Stimulated activated CD8-positive, alpha-beta memory T cell treated with anti-CD3 and anti-CD28 coated beads, Interleukin-4, amount 100 ng/mL, for 1 hour (primary cell): Measurements from ENCODE around the gene SLC4A3.
A peak's percentile ranks its signal among the peaks of the same experiment; 100 is the strongest.

ENCODE experiments used
- DNase-seq, 2 donors: peaks; one replicate each; pipeline ENCODE4 v3.0.0-alpha.2; 2020; ENCODE audit warnings: low read depth in 2 of 2, low spot score in 1 of 2

SLC4A3 gene

DNA sequence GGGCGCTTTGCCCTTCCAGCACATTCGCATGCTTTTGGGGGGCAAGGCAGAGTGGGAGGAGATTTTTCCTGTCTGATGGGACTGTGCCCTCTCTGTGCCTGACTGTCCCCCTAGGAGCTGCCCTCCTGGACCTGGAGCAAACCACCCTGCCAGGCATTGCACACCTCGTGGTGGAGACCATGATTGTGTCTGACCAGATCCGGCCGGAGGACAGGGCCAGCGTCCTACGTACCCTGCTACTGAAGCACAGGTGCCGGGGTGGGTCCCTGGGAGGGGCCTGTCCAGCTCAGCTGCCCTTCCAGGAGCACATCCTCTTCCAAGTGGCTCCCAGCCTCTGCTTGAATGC, 5.3 kb downstream of the SLC4A3 start:
- DNase-seq, result no peak

- DNase-seq, result no peak
These were observed 6.0 kb downstream of the SLC4A3 start for GRCh38 chr2:219633276-219634065.

- no peak for DNase-seq
These were observed 6.9 kb downstream of the SLC4A3 start for GRCh38 chr2:219634171-219634940.

DNA sequence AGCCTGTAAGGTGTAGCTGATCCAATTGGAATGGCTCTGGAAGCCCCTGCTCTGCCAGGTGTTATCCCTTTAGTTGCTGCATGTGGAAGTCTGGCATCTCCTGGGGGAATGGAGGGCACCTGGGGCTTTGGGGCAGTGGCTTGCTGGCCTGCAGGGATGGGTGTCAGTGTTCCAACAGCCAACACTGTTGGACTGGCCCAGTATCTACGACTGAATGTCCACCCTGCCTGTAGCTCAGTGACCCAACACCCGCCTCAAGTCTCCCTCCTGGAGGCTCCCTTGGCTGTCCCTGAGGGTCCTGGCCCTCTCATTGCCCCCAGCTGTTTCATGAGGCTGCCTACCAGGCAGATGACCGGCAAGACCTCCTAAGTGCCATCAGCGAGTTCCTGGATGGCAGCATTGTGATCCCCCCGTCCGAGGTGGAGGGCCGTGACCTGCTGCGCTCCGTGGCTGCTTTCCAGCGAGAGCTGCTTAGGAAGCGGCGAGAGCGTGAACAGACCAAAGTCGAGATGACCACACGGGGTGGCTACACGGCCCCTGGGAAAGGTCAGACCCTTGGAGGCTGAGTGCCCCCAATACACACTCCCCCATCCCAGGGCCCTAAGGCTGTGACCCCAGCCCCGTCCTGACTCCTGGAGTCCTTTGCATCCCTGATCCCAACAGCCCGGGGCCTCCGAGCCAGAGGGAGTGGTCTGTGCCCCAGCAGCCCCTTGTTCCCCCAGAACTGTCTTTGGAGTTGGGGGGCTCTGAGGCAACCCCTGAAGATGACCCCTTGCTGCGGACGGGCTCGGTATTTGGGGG, 7.7 kb downstream of the SLC4A3 start:
- DNase-seq, result no peak

- DNase-seq, result no peak
These were observed 8.9 kb downstream of the SLC4A3 start for GRCh38 chr2:219636144-219636915.

DNA sequence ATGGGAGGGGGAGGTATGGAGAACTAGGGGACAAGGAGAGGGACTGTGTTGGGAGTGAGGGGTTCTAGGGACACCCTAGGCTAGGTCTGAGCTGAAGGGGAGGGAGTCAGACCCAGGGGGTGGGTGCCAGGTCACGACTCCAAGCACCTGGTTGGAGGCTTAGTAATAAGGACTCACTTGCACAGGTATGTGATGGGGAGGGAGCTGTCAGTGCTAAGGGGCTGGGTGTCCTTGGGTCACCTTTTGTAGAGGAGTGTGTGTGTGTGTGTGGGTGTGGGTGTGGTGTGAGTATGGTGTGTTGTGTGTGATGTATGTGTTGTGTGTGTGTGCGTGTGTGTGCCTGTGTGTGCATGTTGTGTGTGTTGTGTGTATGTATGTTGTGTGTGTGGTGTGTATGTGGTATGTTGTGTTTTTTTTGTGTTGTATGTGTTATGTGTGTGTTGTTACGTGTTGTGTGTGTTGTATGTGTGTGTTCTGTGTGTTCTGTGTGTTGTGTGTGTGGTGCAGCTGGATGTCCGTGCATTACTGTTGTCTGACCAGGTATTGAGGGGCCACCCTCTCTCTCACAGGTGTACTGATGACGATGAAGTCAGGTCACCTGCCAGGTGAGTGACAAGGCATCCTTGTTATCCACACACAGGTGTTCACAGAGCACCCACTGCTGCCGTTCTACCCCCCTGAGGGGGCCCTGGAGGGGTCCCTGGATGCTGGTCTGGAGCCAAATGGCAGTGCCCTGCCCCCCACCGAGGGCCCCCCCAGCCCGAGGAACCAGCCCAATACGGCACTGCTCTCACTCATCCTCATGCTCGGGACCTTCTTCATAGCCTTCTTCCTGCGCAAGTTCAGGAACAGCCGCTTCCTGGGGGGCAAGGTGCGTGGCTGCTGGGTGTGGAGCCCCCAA, 9.8 kb downstream of the SLC4A3 start:
- no peak for DNase-seq

- DNase-seq, result no peak
These were observed 10.4 kb downstream of the SLC4A3 start for GRCh38 chr2:219637842-219638185.

DNA sequence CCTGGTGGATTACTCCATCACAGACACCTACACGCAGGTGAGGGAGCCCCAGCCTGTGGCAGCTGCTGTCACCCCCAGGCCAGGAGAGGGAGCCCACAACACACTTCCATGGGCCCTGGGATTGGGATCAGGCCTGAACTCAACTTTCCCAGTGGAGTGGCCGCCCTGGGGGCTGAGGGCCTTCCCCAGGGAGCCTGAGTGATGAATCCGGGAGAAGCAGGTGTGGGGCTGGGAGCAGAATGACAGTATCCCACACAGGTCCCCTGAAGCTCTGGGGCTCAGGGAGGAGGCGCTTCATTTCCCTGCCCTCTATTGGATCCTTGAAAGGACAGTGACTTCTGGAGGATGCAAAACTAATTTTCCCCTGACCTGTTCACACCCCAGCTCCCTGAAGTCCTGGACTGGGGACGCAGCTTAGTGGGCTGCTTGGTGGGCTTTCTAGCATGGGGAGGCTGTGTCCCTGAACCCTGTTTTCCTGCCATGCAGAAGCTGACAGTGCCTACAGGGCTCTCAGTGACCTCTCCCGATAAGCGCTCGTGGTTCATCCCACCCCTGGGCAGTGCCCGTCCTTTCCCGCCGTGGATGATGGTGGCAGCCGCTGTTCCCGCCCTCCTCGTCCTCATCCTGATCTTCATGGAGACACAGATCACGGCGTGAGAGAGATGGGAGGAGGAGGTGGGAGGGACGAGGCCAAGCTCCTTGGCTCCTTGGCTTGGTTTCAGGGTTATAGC, 11.0 kb downstream of the SLC4A3 start:
- no peak for DNase-seq

- no peak for DNase-seq
These were observed 11.7 kb downstream of the SLC4A3 start for GRCh38 chr2:219638948-219639755.

DNA sequence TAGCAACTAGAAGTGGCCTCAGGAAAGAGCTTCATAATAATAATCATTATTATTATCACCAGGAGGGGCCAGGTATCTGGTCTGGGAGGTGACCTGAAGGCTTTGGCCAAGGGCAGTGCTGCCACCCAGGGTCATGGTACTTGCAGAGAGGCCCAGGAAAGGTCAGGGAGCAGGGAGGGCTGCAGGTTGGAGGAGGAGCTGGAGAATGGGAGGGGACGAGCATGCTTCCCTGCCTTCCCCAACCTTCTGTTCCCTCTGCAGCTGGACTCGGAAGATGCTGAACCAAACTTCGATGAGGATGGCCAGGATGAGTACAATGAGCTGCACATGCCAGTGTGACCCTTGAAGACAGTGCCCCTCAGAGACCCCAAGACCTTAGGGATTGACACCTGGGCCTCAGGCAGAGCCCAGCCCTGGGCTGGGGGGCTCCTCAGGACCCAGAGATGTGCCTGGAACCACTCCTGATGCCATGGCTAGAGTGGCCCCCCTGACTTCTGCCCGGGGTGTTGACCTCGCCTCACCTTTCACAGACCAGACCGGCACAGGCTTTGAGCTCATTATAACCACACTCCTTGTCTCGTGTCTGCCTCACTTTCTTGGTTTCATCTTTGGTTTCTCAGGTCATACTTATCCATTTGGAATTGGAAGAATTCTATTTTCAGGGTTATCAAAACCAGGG, 14.1 kb downstream of the SLC4A3 start:
- DNase-seq, result no peak

- no peak for DNase-seq
These were observed 14.6 kb downstream of the SLC4A3 start for GRCh38 chr2:219642069-219642454.

- peak; percentile 55 to 75 for DNase-seq
These were observed 15.1 kb downstream of the SLC4A3 start for GRCh38 chr2:219642465-219643083.

DNA sequence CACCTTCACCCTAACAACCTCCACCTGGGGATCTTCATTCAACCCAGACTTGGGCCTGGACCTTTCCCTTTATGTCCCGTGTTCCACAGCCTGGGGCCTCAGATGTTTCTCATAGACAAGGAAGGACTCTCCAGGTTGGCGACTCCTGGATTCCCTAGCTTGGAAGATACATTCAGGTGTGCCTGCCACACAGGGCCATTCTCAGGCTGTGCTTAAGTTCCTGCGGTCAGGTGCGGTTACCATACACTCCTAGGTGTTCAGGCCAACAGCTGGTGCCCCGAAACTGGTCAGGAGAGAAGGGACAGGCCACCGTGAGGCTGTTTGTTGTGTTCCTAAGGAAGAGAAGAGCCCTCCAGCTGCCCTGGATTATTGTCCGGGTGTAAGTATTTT, 15.6 kb downstream of the SLC4A3 start:
- no peak for DNase-seq

GRCh38 chr2:219643788-219644398, 16.5 kb downstream of the SLC4A3 start:
- DNase-seq, result no peak

DNA sequence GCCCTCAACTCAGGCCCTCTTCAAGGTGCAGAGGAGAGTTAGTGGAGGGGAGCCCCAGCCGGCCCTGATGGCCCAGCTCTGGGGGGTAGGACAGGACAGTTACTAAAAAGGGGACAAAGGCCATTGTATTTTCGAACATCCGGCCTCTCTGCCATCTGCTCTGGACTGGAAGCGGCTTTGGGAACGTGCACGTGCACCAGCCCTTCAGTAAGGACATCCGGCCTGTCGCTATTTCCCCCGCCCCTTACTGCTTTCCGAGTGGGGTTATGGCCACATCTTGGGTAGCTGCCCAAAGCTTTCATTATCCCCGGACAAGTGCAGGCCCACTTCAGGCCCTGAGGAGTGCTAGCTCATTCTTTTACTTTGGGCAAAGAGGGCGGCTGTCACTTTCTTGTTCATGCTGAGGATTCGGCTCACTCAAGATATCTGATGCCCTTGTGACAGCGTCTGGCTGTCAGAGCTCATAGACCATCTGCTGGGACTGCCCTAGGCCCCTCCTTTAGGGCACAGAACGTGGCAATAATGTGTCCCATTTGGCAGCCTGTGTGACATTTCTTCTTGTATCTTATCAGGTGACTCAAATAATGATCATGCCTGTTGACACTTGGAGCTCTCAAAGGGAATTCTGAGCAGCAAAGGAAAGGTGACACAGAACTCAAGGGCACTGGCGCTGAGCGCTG, 17.5 kb downstream of the SLC4A3 start:
- no peak for DNase-seq

GRCh38 chr2:219645631-219646527, 18.4 kb downstream of the SLC4A3 start:
- DNase-seq, result no peak
